Neuronal stem cell (in vitro differentiated cells): ENCODE results near the gene IGF1R.

Source experiments
- DNase-seq: peaks from one replicate; pipeline ENCODE4 v3.0.0-alpha.2; 2013; ENCODE audit warnings: low spot score
- H2AFZ ChIP-seq: one replicate; pipeline ENCODE4 v1.6.1; 2013; ENCODE audit warnings: mild to moderate bottlenecking, low read length, inconsistent platforms
- H2AK5ac ChIP-seq: 2 replicates; pipeline ENCODE4 v1.6.1; 2013; ENCODE audit warnings: low read depth, mild to moderate bottlenecking, inconsistent platforms, low read length, moderate library complexity, mixed read lengths
- H2BK120ac ChIP-seq: 2 replicates; pipeline ENCODE4 v1.6.1; 2013; ENCODE audit warnings: low read depth, mild to moderate bottlenecking, inconsistent platforms, low read length, moderate library complexity, mixed read lengths
- H2BK12ac ChIP-seq: one replicate; pipeline ENCODE4 v1.6.1; 2013; ENCODE audit warnings: low read length, inconsistent platforms
- H2BK15ac ChIP-seq: 2 replicates; pipeline ENCODE4 v1.6.1; 2013; ENCODE audit warnings: mild to moderate bottlenecking, low read length, inconsistent platforms, mixed read lengths
- H2BK5ac ChIP-seq: one replicate; pipeline ENCODE4 v1.6.1; 2013; ENCODE audit warnings: inconsistent platforms, mild to moderate bottlenecking, low read length, moderate library complexity
- H3K14ac ChIP-seq: one replicate; pipeline ENCODE4 v1.6.1; 2013; ENCODE audit warnings: low read length, inconsistent platforms
- H3K18ac ChIP-seq: 2 replicates; pipeline ENCODE4 v1.6.1; 2013; ENCODE audit warnings: low read length, inconsistent platforms
- H3K23ac ChIP-seq: 2 replicates; pipeline ENCODE4 v1.6.1; 2013; ENCODE audit warnings: low read depth, mild to moderate bottlenecking, mixed read lengths, low read length, inconsistent platforms; ENCODE audit not compliant: poor library complexity
- H3K27ac ChIP-seq: replicated peaks from 3 replicates; pipeline ENCODE4 v1.5.1; 2013; ENCODE audit warnings: low read length, inconsistent platforms
- H3K27me3 ChIP-seq, 3 experiments: 2 replicates each; pipeline ENCODE4 v1.6.1; 2013; ENCODE audit warnings: low read length in 3 of 3, mild to moderate bottlenecking in 2 of 3, inconsistent platforms in 1 of 3, low read depth in 1 of 3, mixed read lengths in 1 of 3, moderate library complexity in 1 of 3; ENCODE audit not compliant: control insufficient read depth in 3 of 3, insufficient read depth in 3 of 3
- H3K36me3 ChIP-seq, 2 donors: replicated peaks in 1 of 2; 2 replicates each; pipeline ENCODE4 v1.6.1; 2013; ENCODE audit warnings: low read length in 2 of 2; ENCODE audit not compliant: control insufficient read depth in 2 of 2, insufficient read depth in 2 of 2
- H3K4ac ChIP-seq: 2 replicates; pipeline ENCODE4 v1.6.1; 2013; ENCODE audit warnings: inconsistent platforms, mild to moderate bottlenecking, low read length, moderate library complexity
- H3K4me1 ChIP-seq, 2 donors: 1 replicate in 1 of 2; 2 replicates in 1 of 2; pipeline ENCODE4 v1.6.1; 2013; ENCODE audit warnings: low read length in 2 of 2, low read depth in 1 of 2; ENCODE audit not compliant: control insufficient read depth in 2 of 2, insufficient read depth in 1 of 2
- H3K4me2 ChIP-seq: one replicate; pipeline ENCODE4 v1.6.1; 2013; ENCODE audit warnings: mild to moderate bottlenecking, low read length, inconsistent platforms; ENCODE audit not compliant: insufficient read depth, poor library complexity, severe bottlenecking
- H3K4me3 ChIP-seq, 2 donors: 2 replicates each; pipeline ENCODE4 v1.5.1; 2013; ENCODE audit warnings: low read length in 2 of 2, mild to moderate bottlenecking in 2 of 2, inconsistent platforms in 1 of 2, moderate library complexity in 1 of 2
- H3K79me1 ChIP-seq: one replicate; pipeline ENCODE4 v1.6.1; 2013; ENCODE audit warnings: low read depth, mild to moderate bottlenecking, inconsistent platforms, low read length, moderate library complexity
- H3K9ac ChIP-seq: one replicate; pipeline ENCODE4 v1.6.1; 2013; ENCODE audit warnings: mild to moderate bottlenecking, low read depth, low read length, inconsistent platforms; ENCODE audit not compliant: poor library complexity
- H3K9me3 ChIP-seq, 2 donors: replicated peaks in 1 of 2; 2 replicates each; pipeline versions ENCODE3 to v1.6.1; 2013; ENCODE audit warnings: low read length in 2 of 2, mild to moderate bottlenecking in 2 of 2, inconsistent platforms in 1 of 2, low read depth in 1 of 2, mixed read lengths in 1 of 2, moderate library complexity in 1 of 2; ENCODE audit not compliant: control insufficient read depth in 2 of 2, insufficient read depth in 1 of 2
- H4K8ac ChIP-seq: one replicate; pipeline ENCODE4 v1.6.1; 2013; ENCODE audit warnings: low read depth, mild to moderate bottlenecking, inconsistent platforms, low read length, moderate library complexity
- H4K91ac ChIP-seq: one replicate; pipeline ENCODE4 v1.6.1; 2013; ENCODE audit warnings: low read length, low read depth, mild to moderate bottlenecking, inconsistent platforms; ENCODE audit not compliant: poor library complexity
- WGBS, 2 donors: extraction: QIAGEN DNeasy Blood & Tissue Kit; methylation state at CpG; one replicate each; pipeline ENCODE4 v1.1.7; 2013; ENCODE audit warnings: missing lambda C conversion rate in 2 of 2, mixed read lengths in 1 of 2; ENCODE audit not compliant: insufficient read length in 2 of 2, insufficient replicate concordance in 1 of 2; ENCODE audit errors: extremely low coverage in 2 of 2; 5-methylcytosine and 5-hydroxymethylcytosine counted together

Gene IGF1R

DNA sequence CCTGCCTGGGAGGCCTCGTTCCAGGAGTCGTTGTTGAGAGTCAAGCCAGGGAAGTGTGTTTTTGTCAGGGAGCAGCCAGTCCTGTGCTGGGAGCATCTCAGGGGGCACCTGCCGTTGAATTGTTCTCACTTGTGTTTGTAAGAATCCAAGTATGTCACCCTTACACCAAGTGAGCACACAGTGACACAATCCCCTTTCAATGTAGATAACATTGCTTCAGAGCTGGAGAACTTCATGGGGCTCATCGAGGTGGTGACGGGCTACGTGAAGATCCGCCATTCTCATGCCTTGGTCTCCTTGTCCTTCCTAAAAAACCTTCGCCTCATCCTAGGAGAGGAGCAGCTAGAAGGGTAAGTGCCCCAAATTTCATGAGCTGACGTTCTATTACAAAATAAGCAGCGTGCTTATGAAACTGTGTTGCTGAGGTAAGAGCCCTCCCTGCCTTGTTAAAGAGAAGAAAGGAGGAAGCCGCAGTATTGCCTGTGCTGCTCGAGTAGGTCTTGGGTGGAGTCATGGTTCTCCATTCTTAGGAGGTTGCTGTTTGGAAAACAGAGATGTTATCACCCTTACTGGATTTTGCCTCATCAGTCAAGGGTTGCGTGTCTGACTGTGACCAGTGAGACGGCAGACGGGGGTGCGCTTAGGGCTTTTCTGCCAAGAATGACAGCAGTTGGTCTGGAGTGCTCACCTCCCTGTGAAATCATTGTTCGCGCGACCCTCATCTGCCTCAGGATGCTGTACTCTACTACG, 251.1 kb downstream of the IGF1R start:
- Histone ChIP-seq H3K36me3 (peaks cover 5 to 49% of the 10 kb centered on the region in 2 donors), H3K27ac (peak overlapping the region; percentile 82), H2BK5ac (no peak overlapping the region), H3K4me2 (no peak overlapping the region), H3K18ac (no peak overlapping the region), H3K9ac (no peak overlapping the region), H2AFZ (no peak overlapping the region), H3K27me3 (no peaks in the 10 kb centered on the region), H2AK5ac (no peak overlapping the region), H3K23ac (no peak overlapping the region), H4K91ac (no peak overlapping the region), H4K8ac (no peak overlapping the region), H3K4ac (no peak overlapping the region), H3K4me1 (peaks cover 22 to 42% of the 10 kb centered on the region in 2 donors), H2BK12ac (no peak overlapping the region), H3K79me1 (no peaks in the 10 kb centered on the region), H3K4me3 (no peak overlapping the region), H3K9me3 (no peaks in the 10 kb centered on the region), H2BK15ac (no peak overlapping the region), H2BK120ac (no peak overlapping the region), H3K14ac (no peak overlapping the region)
- WGBS, 2 donors: no CpG with 5 or more reads among the region's 20 CpGs
- no peak for DNase-seq

DNA sequence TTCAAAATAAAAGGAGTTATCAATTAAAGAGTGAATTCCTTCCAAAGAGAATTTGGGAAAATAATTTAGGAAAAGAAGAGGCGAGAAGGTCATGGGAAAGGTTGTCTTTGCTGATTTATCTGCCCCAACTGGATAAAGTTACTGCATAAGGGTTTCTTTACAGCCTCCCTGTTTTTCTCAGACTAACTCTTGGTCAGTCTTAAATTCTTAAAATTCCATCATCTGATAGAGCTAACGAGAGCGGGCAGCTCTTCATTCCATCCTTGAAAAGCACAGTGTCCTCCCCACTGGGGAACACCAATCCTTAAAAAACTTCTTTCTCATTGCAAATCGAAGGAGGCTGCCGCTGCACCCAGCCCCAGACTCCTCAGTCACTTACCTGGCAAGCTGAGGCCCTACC, 252.0 kb downstream of the IGF1R start:
- Histone ChIP-seq H3K4me2 (no peak overlapping the region), H3K9ac (no peak overlapping the region), H3K4me3 (no peak overlapping the region), H2BK15ac (no peak overlapping the region), H3K4me1 (peaks cover 22 to 42% of the 10 kb centered on the region in 2 donors), H2BK5ac (no peak overlapping the region), H4K91ac (no peak overlapping the region), H2BK12ac (no peak overlapping the region), H3K79me1 (no peaks in the 10 kb centered on the region), H2AFZ (no peak overlapping the region), H2BK120ac (no peak overlapping the region), H3K9me3 (no peaks in the 10 kb centered on the region), H3K27me3 (no peaks in the 10 kb centered on the region), H3K4ac (no peak overlapping the region), H3K23ac (no peak overlapping the region), H3K18ac (no peak overlapping the region), H2AK5ac (no peak overlapping the region), H3K27ac (peak overlapping the region; percentile 82), H4K8ac (no peak overlapping the region), H3K14ac (no peak overlapping the region), H3K36me3 (peaks cover 5 to 56% of the 10 kb centered on the region in 2 donors)
- no peak for DNase-seq
- no CpG with 5 or more reads among the region's 5 CpGs for WGBS, 2 donors

DNA sequence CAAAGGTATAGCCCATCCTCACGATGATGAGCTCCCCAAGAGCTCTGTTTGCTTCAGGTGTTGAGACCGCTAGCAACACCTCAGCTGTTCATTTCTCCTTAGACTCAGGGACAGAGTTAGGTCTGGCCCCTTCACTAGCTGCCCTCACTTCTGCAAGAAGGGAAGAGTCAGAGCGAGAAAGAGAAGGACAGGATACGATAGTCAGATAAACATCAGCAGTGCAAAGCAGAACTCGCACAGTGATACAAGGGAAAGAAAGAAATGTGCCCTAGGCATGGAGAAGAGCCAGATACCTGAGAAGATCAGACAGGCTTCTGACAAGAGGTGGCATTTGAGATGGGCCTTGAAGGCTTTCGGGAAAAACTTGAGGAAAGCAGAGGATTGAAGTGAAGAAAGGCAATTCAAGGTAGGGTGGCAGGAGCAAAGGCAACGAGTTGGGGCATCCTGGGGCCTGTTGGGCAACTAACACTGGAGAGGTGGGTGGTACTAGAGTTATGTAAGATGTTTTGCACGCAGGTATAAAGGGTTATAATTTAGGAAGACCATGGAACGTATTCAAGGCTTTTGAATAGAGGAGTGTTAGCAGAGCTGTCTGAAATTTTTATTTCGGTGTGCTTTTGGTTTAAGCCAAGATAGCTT, 253.2 kb downstream of the IGF1R start:
- H2BK120ac ChIP-seq: no peak overlapping the region
- no peaks in the 10 kb centered on the region for H3K9me3 ChIP-seq
- no peaks in the 10 kb centered on the region for H3K27me3 ChIP-seq
- peaks cover 4 to 66% of the 10 kb centered on the region in 2 donors for H3K36me3 ChIP-seq
- peak overlapping the region; percentile 5 for H3K9ac ChIP-seq
- H4K8ac ChIP-seq: peak overlapping the region; percentile 29
- H3K4me3 ChIP-seq: no peak overlapping the region
- no peak overlapping the region for H2BK12ac ChIP-seq
- H2AK5ac ChIP-seq: no peak overlapping the region
- H3K27ac ChIP-seq: peak overlapping the region; percentile 60
- no peak overlapping the region for H2AFZ ChIP-seq
- H2BK5ac ChIP-seq: peak overlapping the region; percentile 40
- no peak for DNase-seq
- no peak overlapping the region for H2BK15ac ChIP-seq
- H3K79me1 ChIP-seq: no peaks in the 10 kb centered on the region
- no peak overlapping the region for H3K14ac ChIP-seq
- H3K4ac ChIP-seq: no peak overlapping the region
- no peak overlapping the region for H4K91ac ChIP-seq
- WGBS, 2 donors: no CpG with 5 or more reads among the region's 10 CpGs
- no peak overlapping the region for H3K4me2 ChIP-seq
- H3K23ac ChIP-seq: no peak overlapping the region
- H3K18ac ChIP-seq: peak overlapping the region; percentile 65
- H3K4me1 ChIP-seq: peaks cover 18 to 35% of the 10 kb centered on the region in 2 donors

DNA sequence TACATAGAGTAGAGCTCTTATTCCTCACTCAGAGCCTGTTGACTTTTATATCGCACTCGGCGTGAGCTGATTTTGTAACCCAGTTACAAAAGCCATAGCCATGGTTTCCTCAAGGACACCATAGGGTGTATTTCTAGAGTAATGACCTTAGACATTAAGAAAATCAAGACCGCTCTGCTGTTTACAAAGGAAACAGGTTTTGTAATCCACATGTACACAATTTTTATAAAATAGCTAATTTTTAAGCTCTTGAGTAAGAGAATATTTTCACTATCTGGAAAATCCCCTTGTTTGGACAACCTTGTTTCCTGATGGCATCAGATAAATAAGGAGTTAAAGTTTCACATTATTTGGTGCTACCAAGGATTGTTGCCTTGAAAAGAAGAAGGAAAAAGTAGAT, 254.6 kb downstream of the IGF1R start:
- Histone ChIP-seq H3K4me1 (peaks cover 22 to 27% of the 10 kb centered on the region in 2 donors), H4K8ac (no peak overlapping the region), H2BK15ac (no peak overlapping the region), H4K91ac (no peak overlapping the region), H3K18ac (no peak overlapping the region), H2BK120ac (no peak overlapping the region), H2AFZ (no peak overlapping the region), H3K9ac (no peak overlapping the region), H2BK5ac (no peak overlapping the region), H2BK12ac (no peak overlapping the region), H3K79me1 (peaks cover 3% of the 10 kb centered on the region), H3K27me3 (no peaks in the 10 kb centered on the region), H3K4me3 (no peak overlapping the region), H2AK5ac (no peak overlapping the region), H3K23ac (no peak overlapping the region), H3K36me3 (peaks cover 7 to 72% of the 10 kb centered on the region in 2 donors), H3K4me2 (no peak overlapping the region), H3K27ac (no peak overlapping the region), H3K4ac (no peak overlapping the region), H3K9me3 (no peaks in the 10 kb centered on the region), H3K14ac (no peak overlapping the region)
- no peak for DNase-seq
- WGBS, 2 donors: no CpG with 5 or more reads among the region's 4 CpGs
